HG02973 (cell line): ENCODE measurements around the gene DIPK1A.

Source experiments
- ATAC-seq: cut with Tn5 transposase; IDR thresholded peaks from one replicate; pipeline ENCODE4 v1.9.1; 2021; ENCODE audit warnings: moderate library complexity; ENCODE audit not compliant: unreplicated experiment

Gene DIPK1A

GRCh38 chr1:92808381-92808780 lies 152.9 kb downstream of the DIPK1A start:
- ATAC-seq, result no peak

GRCh38 chr1:92805216-92805615 lies 156.0 kb downstream of the DIPK1A start:
- ATAC-seq, result no peak

GRCh38 chr1:92804721-92805201 lies 156.5 kb downstream of the DIPK1A start:
- ATAC-seq, result peak; percentile 90

- ATAC-seq, result no peak
Measured at GRCh38 chr1:92803140-92803887, 157.9 kb downstream of the DIPK1A start.

GRCh38 chr1:92797961-92798360 lies 163.3 kb downstream of the DIPK1A start:
- ATAC-seq, result no peak

- no peak for ATAC-seq
Measured at GRCh38 chr1:92797297-92797696, 164.0 kb downstream of the DIPK1A start.

- no peak for ATAC-seq
Measured at GRCh38 chr1:92795166-92795565, 166.1 kb downstream of the DIPK1A start.

GRCh38 chr1:92792340-92792782 lies 168.9 kb downstream of the DIPK1A start:
- no peak for ATAC-seq
